PC-9 (cell line): ENCODE results near the gene PPM1K. TPM values are rescaled to one million over a fixed set of nuclear protein-coding genes. Genes with fewer than 3 reads are reported as not detected.

Source experiments
- BruUV-seq: library from RNA; stranded (reverse); fragments of 400-500 nt; replicated peaks from 2 replicates; lab custom pipeline; 2021; lab: Mats Ljungman, UMichigan
- CTCF ChIA-PET: fragments of 300-600 bp; sonication (Branson Sonifier 250); formaldehyde crosslinking; loops from one replicate; lab custom pipeline; 2022; ENCODE audit warnings: antibody characterized with exemption; lab: Charles Lee
- POLR2A ChIA-PET: fragments of 300-600 bp; sonication (Branson Sonifier 250); formaldehyde crosslinking; loops from one replicate; lab custom pipeline; 2022; ENCODE audit warnings: antibody characterized with exemption; ENCODE audit not compliant: unreplicated experiment; lab: Charles Lee
- DNase-seq, 2 experiments: peaks; one replicate each; pipeline versions ENCODE4 v3.0.0 to v3.0.0-alpha.2; 2015 to 2022; ENCODE audit warnings: mixed read lengths in 1 of 2
- H2AFZ ChIP-seq: fragments of 200-600 bp; sonication (generic); 2 replicates; pipeline ENCODE4 v1.8.1; 2017; ENCODE audit warnings: antibody characterized with exemption
- H3F3A ChIP-seq: fragments of 200-600 bp; sonication (generic); 2 replicates; pipeline ENCODE4 v1.8.1; 2017; ENCODE audit warnings: antibody characterized with exemption, mild to moderate bottlenecking, low read depth; ENCODE audit not compliant: insufficient read depth
- H3K27ac ChIP-seq: fragments of 200-600 bp; sonication (generic); 2 replicates; pipeline ENCODE4 v1.6.1; 2016; ENCODE audit warnings: mixed run types
- H3K27me3 ChIP-seq: fragments of 200-600 bp; sonication (generic); 2 replicates; pipeline ENCODE4 v1.6.1; 2016; ENCODE audit warnings: low read depth, mixed run types; ENCODE audit not compliant: insufficient read depth
- H3K36me3 ChIP-seq: fragments of 200-600 bp; sonication (generic); 2 replicates; pipeline ENCODE4 v1.6.1; 2016; ENCODE audit warnings: low read depth, mixed run types
- H3K4me1 ChIP-seq: fragments of 200-600 bp; sonication (generic); replicated peaks from 2 replicates; pipeline ENCODE4 v1.6.1; 2016; ENCODE audit warnings: mixed run types; ENCODE audit not compliant: insufficient read depth
- H3K4me2 ChIP-seq: fragments of 200-600 bp; sonication (generic); 2 replicates; pipeline ENCODE4 v1.6.1; 2017; ENCODE audit warnings: mixed run types
- H3K4me3 ChIP-seq: fragments of 200-600 bp; sonication (generic); 2 replicates; pipeline ENCODE4 v1.6.1; 2016; ENCODE audit warnings: mixed run types
- H3K79me2 ChIP-seq: fragments of 200-600 bp; sonication (generic); 2 replicates; pipeline ENCODE4 v1.6.1; 2017; ENCODE audit warnings: low read depth, mixed run types
- H3K9me2 ChIP-seq: fragments of 200-600 bp; sonication (generic); 2 replicates; pipeline ENCODE4 v1.8.1; 2017; ENCODE audit warnings: mild to moderate bottlenecking; ENCODE audit not compliant: insufficient read depth
- H3K9me3 ChIP-seq: fragments of 200-600 bp; sonication (generic); 2 replicates; pipeline ENCODE4 v1.8.1; 2016; ENCODE audit warnings: low read depth; ENCODE audit not compliant: insufficient read depth
- H4K20me1 ChIP-seq: fragments of 200-600 bp; sonication (generic); 2 replicates; pipeline ENCODE4 v1.8.1; 2017; ENCODE audit not compliant: insufficient read depth
- EZH2 ChIP-seq: fragments of 200-600 bp; sonication (generic); IDR thresholded peaks from 2 replicates; pipeline ENCODE4 v1.8.0; 2017; ENCODE audit warnings: antibody characterized with exemption, low read depth
- intact Hi-C: fragments of 100-400 bp; cut with micrococcal nuclease; formaldehyde crosslinking; loops from one replicate; pipeline ENCODE4 v1.10.0; 2022; ENCODE audit not compliant: unreplicated experiment
- total RNA-seq: library from RNA; stranded (reverse); gene quantifications from 2 replicates; pipeline ENCODE4 v1.2.3, GENCODE V29; 2021
- TF ChIP-seq, protein P1 (sequence below): fragments of 200-600 bp; sonication (generic); conservative IDR thresholded peaks from 2 replicates; pipeline ENCODE4 v1.6.1; 2017; ENCODE audit warnings: mixed run types, antibody characterized with exemption, mild to moderate bottlenecking, moderate library complexity

PPM1K gene
- total RNA-seq, 1 experiment from 2014 or later = 5.7 TPM

DNA sequence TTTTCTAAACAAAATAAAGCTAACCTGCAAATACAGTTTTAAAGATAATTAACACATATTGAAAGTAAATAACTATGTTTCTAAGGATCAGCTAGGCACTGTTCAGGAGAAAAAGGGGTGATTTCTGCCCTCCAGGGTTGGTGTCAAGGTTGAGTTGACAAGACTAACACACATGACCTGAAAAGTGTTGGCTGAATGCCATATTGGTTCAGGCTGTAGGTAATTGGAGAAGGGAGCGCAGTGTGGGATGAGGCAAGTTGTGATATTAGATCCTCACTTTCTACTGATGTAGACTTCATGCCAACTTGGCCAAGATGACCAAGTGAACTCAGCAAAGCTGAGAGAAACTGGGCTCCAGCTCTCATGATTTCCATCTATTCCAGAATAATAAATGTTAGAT is 42.2 kb downstream of the PPM1K start:
- H3K9me3 ChIP-seq = no peaks in the 10 kb centered on the region
- H3K4me3 ChIP-seq = no peak overlapping the region
- no peak overlapping the region for H3K27ac ChIP-seq
- DNase-seq = no peak
- CTCF ChIA-PET = no interaction called here
- H3K9me2 ChIP-seq = no peaks in the 10 kb centered on the region
- H3K79me2 ChIP-seq = no peaks in the 10 kb centered on the region
- H2AFZ ChIP-seq = no peak overlapping the region
- no peak overlapping the region for H3K4me2 ChIP-seq
- POLR2A ChIA-PET = no interaction called here
- no TSS peak for BruUV-seq
- no peaks in the 10 kb centered on the region for H3F3A ChIP-seq
- intact Hi-C loops = no loop called here
- no peaks in the 10 kb centered on the region for H3K4me1 ChIP-seq
- H3K27me3 ChIP-seq = no peaks in the 10 kb centered on the region
- H3K36me3 ChIP-seq = no peaks in the 10 kb centered on the region
- TF ChIP-seq EZH2 = no peak
- TF ChIP-seq, protein P1, sequence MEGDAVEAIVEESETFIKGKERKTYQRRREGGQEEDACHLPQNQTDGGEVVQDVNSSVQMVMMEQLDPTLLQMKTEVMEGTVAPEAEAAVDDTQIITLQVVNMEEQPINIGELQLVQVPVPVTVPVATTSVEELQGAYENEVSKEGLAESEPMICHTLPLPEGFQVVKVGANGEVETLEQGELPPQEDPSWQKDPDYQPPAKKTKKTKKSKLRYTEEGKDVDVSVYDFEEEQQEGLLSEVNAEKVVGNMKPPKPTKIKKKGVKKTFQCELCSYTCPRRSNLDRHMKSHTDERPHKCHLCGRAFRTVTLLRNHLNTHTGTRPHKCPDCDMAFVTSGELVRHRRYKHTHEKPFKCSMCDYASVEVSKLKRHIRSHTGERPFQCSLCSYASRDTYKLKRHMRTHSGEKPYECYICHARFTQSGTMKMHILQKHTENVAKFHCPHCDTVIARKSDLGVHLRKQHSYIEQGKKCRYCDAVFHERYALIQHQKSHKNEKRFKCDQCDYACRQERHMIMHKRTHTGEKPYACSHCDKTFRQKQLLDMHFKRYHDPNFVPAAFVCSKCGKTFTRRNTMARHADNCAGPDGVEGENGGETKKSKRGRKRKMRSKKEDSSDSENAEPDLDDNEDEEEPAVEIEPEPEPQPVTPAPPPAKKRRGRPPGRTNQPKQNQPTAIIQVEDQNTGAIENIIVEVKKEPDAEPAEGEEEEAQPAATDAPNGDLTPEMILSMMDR = no peak
- no peaks in the 10 kb centered on the region for H4K20me1 ChIP-seq

DNA sequence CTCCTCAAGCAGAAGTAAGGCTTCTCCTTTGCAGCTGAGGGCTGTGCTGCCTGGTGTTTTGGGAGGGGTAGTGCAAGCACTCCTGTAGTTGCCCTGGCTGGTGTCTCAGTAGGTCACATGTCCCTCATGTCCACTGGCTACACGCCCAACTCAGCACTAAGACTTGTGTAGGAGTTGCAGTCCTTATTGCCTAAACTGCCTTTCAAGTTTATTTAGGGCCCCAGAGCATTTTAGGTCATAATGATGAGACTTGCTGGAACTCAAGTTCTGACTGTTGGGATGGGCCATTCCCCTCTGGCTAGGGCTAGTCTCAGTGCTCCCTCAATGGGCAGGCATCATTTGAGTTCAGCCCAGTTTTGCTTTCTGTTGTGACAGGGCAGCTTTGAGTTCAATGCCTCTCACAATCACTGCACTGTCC is 44.1 kb downstream of the PPM1K start:
- H3F3A ChIP-seq = no peaks in the 10 kb centered on the region
- ChIA-PET POLR2A (no interaction called here), CTCF (no interaction called here)
- no peak for DNase-seq
- no peak overlapping the region for H3K4me3 ChIP-seq
- no TSS peak for BruUV-seq
- H3K36me3 ChIP-seq = no peaks in the 10 kb centered on the region
- no peaks in the 10 kb centered on the region for H3K9me3 ChIP-seq
- intact Hi-C loops = no loop called here
- no peaks in the 10 kb centered on the region for H3K9me2 ChIP-seq
- no peak overlapping the region for H3K4me2 ChIP-seq
- TF ChIP-seq, protein P1 = no peak
- TF ChIP-seq EZH2 = no peak
- no peak overlapping the region for H2AFZ ChIP-seq
- no peaks in the 10 kb centered on the region for H3K79me2 ChIP-seq
- H4K20me1 ChIP-seq = no peaks in the 10 kb centered on the region
- no peaks in the 10 kb centered on the region for H3K27me3 ChIP-seq
- H3K27ac ChIP-seq = no peak overlapping the region
- no peaks in the 10 kb centered on the region for H3K4me1 ChIP-seq

DNA sequence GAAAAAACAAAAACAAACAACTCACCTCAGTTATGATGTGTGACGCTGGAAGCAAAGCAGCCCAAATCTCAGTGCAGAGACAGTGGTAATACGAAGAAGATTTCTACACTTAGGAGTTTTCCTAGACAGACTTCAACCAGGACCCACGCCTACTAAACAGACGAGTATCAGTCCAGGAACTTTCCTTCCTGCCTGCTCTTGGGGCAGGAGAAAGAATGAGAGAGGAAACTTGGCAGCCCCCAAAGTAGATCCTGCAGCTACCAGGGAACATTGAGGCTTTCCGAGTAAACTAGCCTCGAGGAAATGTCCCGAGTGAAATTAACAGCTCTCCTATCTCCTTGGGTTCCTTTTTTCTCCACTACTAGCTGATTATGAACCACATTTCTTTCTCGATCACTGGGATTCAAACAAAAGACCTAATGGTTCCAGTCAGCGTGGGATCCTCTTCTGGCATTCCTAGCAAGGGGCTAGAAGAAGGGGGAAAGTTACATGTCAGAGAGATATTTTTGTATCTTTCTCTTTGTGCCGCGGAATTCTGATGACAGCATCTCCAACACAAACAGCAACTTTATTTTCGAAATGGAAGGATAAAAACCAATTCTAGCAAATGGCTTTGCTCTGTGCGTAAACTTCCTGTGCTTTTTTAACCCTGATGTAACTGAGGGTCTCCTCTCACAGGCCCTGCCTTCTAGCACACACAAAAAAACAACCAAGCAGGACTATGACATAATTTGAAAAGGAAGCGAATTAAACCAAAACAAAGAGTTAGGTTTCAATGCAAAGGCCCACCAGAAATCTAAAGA is 53.2 kb downstream of the PPM1K start:
- H3F3A ChIP-seq = no peaks in the 10 kb centered on the region
- H3K4me2 ChIP-seq = no peak overlapping the region
- no peak overlapping the region for H3K4me3 ChIP-seq
- H3K27me3 ChIP-seq = no peaks in the 10 kb centered on the region
- H3K36me3 ChIP-seq = no peaks in the 10 kb centered on the region
- H4K20me1 ChIP-seq = no peaks in the 10 kb centered on the region
- BruUV-seq = no TSS peak
- ChIA-PET POLR2A (no interaction called here), CTCF (no interaction called here)
- H2AFZ ChIP-seq = no peak overlapping the region
- no peaks in the 10 kb centered on the region for H3K79me2 ChIP-seq
- H3K9me3 ChIP-seq = no peaks in the 10 kb centered on the region
- no peak for DNase-seq
- no peaks in the 10 kb centered on the region for H3K9me2 ChIP-seq
- intact Hi-C loops = no loop called here
- no peak overlapping the region for H3K27ac ChIP-seq
- no peaks in the 10 kb centered on the region for H3K4me1 ChIP-seq
- TF ChIP-seq, protein P1 = no peak
- TF ChIP-seq EZH2 = no peak
